Neural progenitor cell (in vitro differentiated cells): ENCODE measurements around the gene EPSTI1. TPM values are rescaled to one million over a fixed set of nuclear protein-coding genes. Genes with fewer than 3 reads are reported as not detected.

ENCODE experiments used
- DNase-seq: peaks from one replicate; pipeline ENCODE4 v3.0.0-alpha.2; 2016; ENCODE audit warnings: low spot score
- H2AFZ ChIP-seq: fragments of 200-600 bp; sonication (generic); replicated peaks from 2 replicates; pipeline ENCODE4 v1.6.1; 2016; ENCODE audit warnings: antibody characterized with exemption
- H3F3A ChIP-seq: fragments of 200-600 bp; sonication (generic); 2 replicates; pipeline ENCODE4 v1.6.1; 2016; ENCODE audit warnings: antibody characterized with exemption, low read depth
- H3K27ac ChIP-seq: fragments of 200-600 bp; sonication (generic); 2 replicates; pipeline ENCODE4 v1.5.1; 2016; ENCODE audit warnings: mild to moderate bottlenecking
- H3K27me3 ChIP-seq: fragments of 200-600 bp; sonication (generic); 2 replicates; pipeline ENCODE4 v1.6.1; 2016; ENCODE audit warnings: mild to moderate bottlenecking, moderate library complexity
- H3K36me3 ChIP-seq: fragments of 200-600 bp; sonication (generic); 2 replicates; pipeline ENCODE4 v1.5.1; 2016
- H3K4me1 ChIP-seq: fragments of 200-600 bp; sonication (generic); 2 replicates; pipeline ENCODE4 v1.6.1; 2016; ENCODE audit warnings: mixed run types
- H3K4me2 ChIP-seq: fragments of 200-600 bp; sonication (generic); 2 replicates; pipeline ENCODE4 v1.6.1; 2016
- H3K4me3 ChIP-seq: fragments of 200-600 bp; sonication (generic); 2 replicates; pipeline ENCODE4 v1.5.1; 2016
- H3K79me2 ChIP-seq: fragments of 200-600 bp; sonication (generic); 2 replicates; pipeline ENCODE4 v1.6.1; 2016; ENCODE audit warnings: low read depth
- H3K9ac ChIP-seq: fragments of 200-600 bp; sonication (generic); 2 replicates; pipeline ENCODE4 v1.6.1; 2016
- H3K9me3 ChIP-seq: fragments of 200-600 bp; sonication (generic); 2 replicates; pipeline ENCODE4 v1.5.1; 2016; ENCODE audit warnings: low read depth
- H4K20me1 ChIP-seq: fragments of 200-600 bp; sonication (generic); 2 replicates; pipeline ENCODE4 v1.6.1; 2016; ENCODE audit warnings: low read depth
- H3K27ac Mint-ChIP-seq: 3 replicates; pipeline ENCODE4 v1.8.0; 2021; ENCODE audit warnings: mixed read lengths
- H3K27me3 Mint-ChIP-seq: 2 replicates; pipeline ENCODE4 v1.8.0; 2022; ENCODE audit warnings: low read depth, mild to moderate bottlenecking, inconsistent platforms, moderate library complexity, mixed read lengths; ENCODE audit not compliant: insufficient read depth
- H3K36me3 Mint-ChIP-seq: 3 replicates; pipeline ENCODE4 v1.8.0; 2021; ENCODE audit warnings: mixed read lengths
- H3K4me1 Mint-ChIP-seq: 3 replicates; pipeline ENCODE4 v1.8.0; 2021; ENCODE audit warnings: mixed read lengths
- H3K4me3 Mint-ChIP-seq: 3 replicates; pipeline ENCODE4 v1.8.0; 2021; ENCODE audit warnings: mild to moderate bottlenecking, moderate library complexity, mixed read lengths
- H3K9me3 Mint-ChIP-seq: 3 replicates; pipeline ENCODE4 v1.8.0; 2020; ENCODE audit warnings: mixed read lengths
- CTCF ChIP-seq: fragments of 200-600 bp; sonication (generic); IDR thresholded peaks from 2 replicates; pipeline ENCODE4 v1.5.1; 2017; ENCODE audit warnings: antibody characterized with exemption, mild to moderate bottlenecking
- EZH2 ChIP-seq: fragments of 200-600 bp; sonication (generic); IDR thresholded peaks from 2 replicates; pipeline ENCODE4 v1.6.1; 2017; ENCODE audit warnings: antibody characterized with exemption, mild to moderate bottlenecking, moderate library complexity
- EZH2phosphoT487 ChIP-seq: fragments of 200-600 bp; sonication (generic); IDR thresholded peaks from 2 replicates; pipeline ENCODE4 v1.6.1; 2017; ENCODE audit warnings: antibody characterized with exemption
- total RNA-seq: library from RNA; depleted of rRNA; stranded (reverse); fragments of >200 nt; gene quantifications from 2 replicates; pipeline ENCODE4 v1.2.3, GENCODE V29; 2015; ENCODE audit warnings: low replicate concordance

Gene EPSTI1
- total RNA-seq, 1 donor from 2014 or later, result 0.32 TPM

- H3K4me1 Mint-ChIP-seq, result no peaks in the 10 kb centered on the region
- H3K27ac Mint-ChIP-seq, result no peak overlapping the region
- Histone ChIP-seq H2AFZ (no peak overlapping the region), H3F3A (no peaks in the 10 kb centered on the region), H3K27ac (no peak overlapping the region), H3K4me2 (no peak overlapping the region), H3K9me3 (no peaks in the 10 kb centered on the region), H3K4me1 (no peaks in the 10 kb centered on the region), H3K79me2 (no peaks in the 10 kb centered on the region), H3K36me3 (no peaks in the 10 kb centered on the region), H3K9ac (no peak overlapping the region), H3K4me3 (no peak overlapping the region), H3K27me3 (no peaks in the 10 kb centered on the region), H4K20me1 (no peaks in the 10 kb centered on the region)
- no peak for TF ChIP-seq EZH2
- TF ChIP-seq EZH2phosphoT487, result no peak
- TF ChIP-seq CTCF, result no peak
- peaks cover 2% of the 10 kb centered on the region for H3K27me3 Mint-ChIP-seq
- no peak overlapping the region for H3K4me3 Mint-ChIP-seq
- no peaks in the 10 kb centered on the region for H3K9me3 Mint-ChIP-seq
- DNase-seq, result no peak
- H3K36me3 Mint-ChIP-seq, result no peaks in the 10 kb centered on the region
Observed at GRCh38 chr13:42907745-42908144, 84.3 kb downstream of the EPSTI1 start.

DNA sequence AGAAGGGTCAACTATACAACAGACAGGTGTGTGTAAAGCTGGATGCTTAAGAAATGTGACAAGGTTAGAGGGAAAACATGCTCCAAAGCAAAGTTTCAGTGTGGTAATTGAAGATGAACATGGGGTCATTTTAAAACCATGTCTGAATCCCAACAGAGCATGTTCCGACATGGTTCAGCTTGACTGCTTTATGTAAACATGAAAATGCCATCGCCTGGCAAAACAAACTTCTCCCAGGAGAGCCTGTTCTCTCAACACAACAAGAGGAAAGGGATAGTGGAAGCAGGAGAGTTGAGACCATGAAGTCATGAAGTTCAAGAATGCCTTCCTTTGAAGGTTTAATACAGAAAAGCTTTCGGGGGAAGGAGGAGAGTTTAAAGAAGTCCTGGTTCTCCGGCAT lies 85.8 kb downstream of the EPSTI1 start:
- Mint-ChIP-seq H3K27me3 (peaks cover 2% of the 10 kb centered on the region), H3K36me3 (no peaks in the 10 kb centered on the region), H3K27ac (no peak overlapping the region), H3K4me1 (no peaks in the 10 kb centered on the region), H3K4me3 (no peak overlapping the region), H3K9me3 (no peaks in the 10 kb centered on the region)
- Histone ChIP-seq H3K36me3 (no peaks in the 10 kb centered on the region), H3K9me3 (no peaks in the 10 kb centered on the region), H3K4me1 (no peaks in the 10 kb centered on the region), H3K27me3 (no peaks in the 10 kb centered on the region), H3K4me3 (no peak overlapping the region), H4K20me1 (no peaks in the 10 kb centered on the region), H3K27ac (no peak overlapping the region), H3F3A (no peaks in the 10 kb centered on the region), H3K9ac (no peak overlapping the region), H3K4me2 (no peak overlapping the region), H3K79me2 (no peaks in the 10 kb centered on the region), H2AFZ (peak overlapping the region; percentile 17)
- no peak for TF ChIP-seq CTCF
- TF ChIP-seq EZH2phosphoT487, result no peak
- TF ChIP-seq EZH2, result no peak
- DNase-seq, result no peak

DNA sequence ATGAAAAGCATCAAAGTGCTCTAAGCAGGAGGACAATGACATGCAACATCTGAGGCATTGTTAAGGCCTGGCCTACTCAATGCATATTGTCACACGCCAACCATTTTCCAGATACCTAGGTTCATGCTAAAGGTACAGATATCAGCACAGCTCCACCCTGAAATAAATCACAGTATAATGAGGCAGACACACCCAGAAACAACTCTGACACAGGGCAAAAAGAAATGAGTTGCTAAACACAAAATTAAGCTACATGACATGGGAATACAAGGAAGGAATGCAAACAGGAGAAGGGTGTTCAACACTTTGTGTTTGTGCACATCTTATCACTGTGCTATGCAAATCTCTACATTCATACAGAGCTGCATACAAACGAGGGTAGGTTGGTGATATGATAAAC lies 86.5 kb downstream of the EPSTI1 start:
- no peaks in the 10 kb centered on the region for H3K4me1 Mint-ChIP-seq

More for the DNA sequence above, 86.5 kb downstream of the EPSTI1 start:
- Histone ChIP-seq H3K27me3 (no peaks in the 10 kb centered on the region), H3K36me3 (no peaks in the 10 kb centered on the region), H3K9me3 (no peaks in the 10 kb centered on the region), H4K20me1 (no peaks in the 10 kb centered on the region), H3K9ac (no peak overlapping the region), H3K79me2 (no peaks in the 10 kb centered on the region), H3K4me2 (no peak overlapping the region), H3K4me3 (no peak overlapping the region), H3F3A (no peaks in the 10 kb centered on the region), H3K4me1 (no peaks in the 10 kb centered on the region), H3K27ac (no peak overlapping the region), H2AFZ (peak overlapping the region; percentile 17)
- no peak overlapping the region for H3K4me3 Mint-ChIP-seq
- TF ChIP-seq CTCF, result no peak
- TF ChIP-seq EZH2phosphoT487, result no peak
- TF ChIP-seq EZH2, result no peak
- no peaks in the 10 kb centered on the region for H3K36me3 Mint-ChIP-seq
- DNase-seq, result no peak
- no peaks in the 10 kb centered on the region for H3K9me3 Mint-ChIP-seq
- peaks cover 2% of the 10 kb centered on the region for H3K27me3 Mint-ChIP-seq
- H3K27ac Mint-ChIP-seq, result no peak overlapping the region
